B cell (primary cell): ENCODE data around the gene LNP1. TPM values are rescaled to one million over a fixed set of nuclear protein-coding genes. Genes with fewer than 3 reads are reported as not detected.

ENCODE experiments used
- ATAC-seq: fragments of 200-7000 bp; cut with Tn5 transposase; one replicate; pipeline ENCODE4 v1.10.0; 2021; ENCODE audit warnings: low read depth, mild to moderate bottlenecking, moderate number of reproducible peaks, moderate library complexity
- CTCF ChIA-PET: fragments of 350-600 bp; sonication (Branson Sonifier 250); formaldehyde crosslinking; loops from one replicate; lab custom pipeline; 2021; ENCODE audit warnings: antibody characterized with exemption, inconsistent platforms; lab: Charles Lee
- POLR2A ChIA-PET: fragments of 350-600 bp; sonication (Branson Sonifier 250); formaldehyde crosslinking; loops from one replicate; lab custom pipeline; 2021; ENCODE audit warnings: antibody characterized with exemption; lab: Charles Lee
- DNase-seq: peaks from one replicate; pipeline ENCODE4 v3.0.0; 2013
- H2AFZ ChIP-seq: 2 replicates; pipeline ENCODE4 v1.6.1; 2012; ENCODE audit warnings: mild to moderate bottlenecking, low read depth, low read length; ENCODE audit not compliant: insufficient read depth, poor library complexity, severe bottlenecking
- H3K27ac ChIP-seq, 2 donors: 1 replicate in 1 of 2; 2 replicates in 1 of 2; pipeline ENCODE4 v1.5.1; 2012 to 2013; ENCODE audit warnings: low read length in 2 of 2, mild to moderate bottlenecking in 2 of 2, moderate library complexity in 1 of 2
- H3K27me3 ChIP-seq, 4 experiments: fragments of 200-600 bp in 1 of 4; sonication (generic) in 1 of 4; replicated peaks in 1 of 4; 1 replicate in 2 of 4; 2 replicates in 2 of 4; pipeline versions ENCODE4 v1.6.1 to v1.7.0; 2013 to 2016; ENCODE audit warnings: low read length in 3 of 4, mild to moderate bottlenecking in 2 of 4, mixed read lengths in 1 of 4, moderate library complexity in 1 of 4; ENCODE audit not compliant: insufficient read depth in 4 of 4, control insufficient read depth in 3 of 4; ENCODE audit errors: control extremely low read depth in 1 of 4
- H3K36me3 ChIP-seq, 2 experiments: replicated peaks in 1 of 2; 1 replicate in 1 of 2; 2 replicates in 1 of 2; pipeline versions ENCODE4 v1.6.1 to v1.7.1; 2013; ENCODE audit warnings: low read length in 1 of 2; ENCODE audit not compliant: insufficient read depth in 2 of 2, control insufficient read depth in 1 of 2; ENCODE audit errors: control extremely low read depth in 1 of 2, extremely low read depth in 1 of 2
- H3K4me1 ChIP-seq, 2 donors: fragments of 200-600 bp in 1 of 2; sonication (generic) in 1 of 2; 1 replicate in 1 of 2; 2 replicates in 1 of 2; pipeline versions ENCODE4 v1.5.1 to v1.6.1; 2013 to 2017; ENCODE audit warnings: low read length in 2 of 2; ENCODE audit not compliant: control insufficient read depth in 2 of 2, insufficient read depth in 2 of 2
- H3K4me2 ChIP-seq: replicated peaks from 2 replicates; pipeline ENCODE3; 2012; ENCODE audit warnings: mild to moderate bottlenecking, low read depth, low read length; ENCODE audit not compliant: poor library complexity, severe bottlenecking
- H3K4me3 ChIP-seq, 5 experiments: fragments of 200-600 bp in 1 of 5; sonication (generic) in 1 of 5; 1 replicate in 3 of 5; 2 replicates in 2 of 5; pipeline versions ENCODE4 v1.5.1 to v1.7.0; 2011 to 2016; ENCODE audit warnings: low read length in 4 of 5, mild to moderate bottlenecking in 4 of 5, low read depth in 2 of 5, control low read depth in 1 of 5, moderate library complexity in 1 of 5; ENCODE audit not compliant: insufficient read depth in 1 of 5; ENCODE audit errors: control extremely low read depth in 1 of 5, extremely low read depth in 1 of 5
- H3K79me2 ChIP-seq: fragments of 200-600 bp; sonication (generic); one replicate; pipeline ENCODE4 v1.6.0; 2016; ENCODE audit warnings: low read length; ENCODE audit not compliant: control insufficient read depth, insufficient read depth
- H3K9ac ChIP-seq: fragments of 200-600 bp; sonication (generic); 2 replicates; pipeline ENCODE4 v1.6.1; 2017; ENCODE audit warnings: mild to moderate bottlenecking, low read length, moderate library complexity
- H3K9me3 ChIP-seq, 3 donors: one replicate each; pipeline versions ENCODE4 v1.6.1 to v1.7.1; 2013; ENCODE audit warnings: low read length in 2 of 3; ENCODE audit not compliant: control insufficient read depth in 2 of 3, insufficient read depth in 1 of 3; ENCODE audit errors: control extremely low read depth in 1 of 3
- H4K20me1 ChIP-seq: 2 replicates; pipeline ENCODE4 v1.6.0; 2012; ENCODE audit warnings: mild to moderate bottlenecking, low read length; ENCODE audit not compliant: insufficient read depth, control insufficient read depth, poor library complexity, severe bottlenecking
- H3K27ac Mint-ChIP-seq: one replicate; pipeline ENCODE4 v1.8.0; 2021; ENCODE audit warnings: mixed read lengths
- H3K27me3 Mint-ChIP-seq: one replicate; pipeline ENCODE4 v1.8.0; 2021; ENCODE audit warnings: mixed read lengths
- H3K4me1 Mint-ChIP-seq: one replicate; pipeline ENCODE4 v1.8.0; 2021; ENCODE audit warnings: mixed read lengths
- H3K4me3 Mint-ChIP-seq: one replicate; pipeline ENCODE4 v1.8.0; 2021; ENCODE audit warnings: mixed read lengths
- H3K9me3 Mint-ChIP-seq: one replicate; pipeline ENCODE4 v1.8.0; 2022; ENCODE audit warnings: mixed read lengths; ENCODE audit not compliant: insufficient read depth
- CTCF ChIP-seq: fragments of 200-600 bp; IDR thresholded peaks from one replicate; pipeline ENCODE4 v1.8.0; 2022; ENCODE audit warnings: antibody characterized with exemption, mild to moderate bottlenecking
- EZH2 ChIP-seq: IDR thresholded peaks from 2 replicates; pipeline ENCODE4 v1.6.1; 2012; ENCODE audit warnings: borderline replicate concordance, low read depth, mild to moderate bottlenecking, moderate library complexity, low read length; ENCODE audit not compliant: insufficient read depth, poor library complexity, severe bottlenecking
- WGBS: methylation state at CpG from one replicate; pipeline ENCODE4 v1.1.5; 2013; ENCODE audit warnings: missing lambda C conversion rate; ENCODE audit not compliant: insufficient coverage; 5-methylcytosine and 5-hydroxymethylcytosine counted together
- intact Hi-C: fragments of 100-400 bp; cut with micrococcal nuclease; formaldehyde crosslinking; loops from one replicate; pipeline ENCODE4 v1.10.0; 2022
- polyA plus RNA-seq: library from polyadenylated mRNA; depleted of rRNA; stranded (reverse); fragments of >200 nt; gene quantifications from 2 replicates; pipeline ENCODE4 v1.2.3, GENCODE V29; 2012
- total RNA-seq, 2 donors: library from RNA; stranded (reverse); fragments of 120-200 nt in 1 of 2; gene quantifications; 1 replicate in 1 of 2; 2 replicates in 1 of 2; pipeline versions ENCODE4 v1.2.3 to v1.2.4, GENCODE V29; 2013 to 2022

Gene LNP1
- total and polyA plus RNA-seq, 2 donors (not counting 1 experiment from before 2014, with no cell fraction given), result 0.39 to 1.9 TPM

- 100% methylated on average over 1 of the region's 2 CpGs for WGBS
- peaks cover 13% of the 10 kb centered on the region for H3K4me1 Mint-ChIP-seq
- Histone ChIP-seq H4K20me1 (no peaks in the 10 kb centered on the region), H3K4me1 (peaks cover 4 to 7% of the 10 kb centered on the region in 2 donors), H3K4me2 (no peak overlapping the region), H3K27me3 (no peaks in the 10 kb centered on the region), H3K79me2 (peaks cover 28% of the 10 kb centered on the region), H3K9ac (no peak overlapping the region), H3K36me3 (no peaks in the 10 kb centered on the region), H3K27ac (no peak overlapping the region), H3K4me3 (no peak overlapping the region), H3K9me3 (peaks cover 0 to 5% (median 0%) of the 10 kb centered on the region in 3 donors), H2AFZ (no peak overlapping the region)
- ChIA-PET CTCF (no interaction called here), POLR2A (no interaction called here)
- no peak overlapping the region for H3K27ac Mint-ChIP-seq
- peaks cover 5% of the 10 kb centered on the region for H3K9me3 Mint-ChIP-seq
- no peak overlapping the region for H3K4me3 Mint-ChIP-seq
- DNase-seq (no peak), ATAC-seq (no peak)
- H3K27me3 Mint-ChIP-seq, result no peaks in the 10 kb centered on the region
- intact Hi-C loops, result no loop called here
- no peak for TF ChIP-seq CTCF
- no peak for TF ChIP-seq EZH2
Observed at GRCh38 chr3:100407164-100407563, 5.8 kb downstream of the LNP1 start.

GRCh38 chr3:100407977-100408532 lies 6.7 kb downstream of the LNP1 start:
- ChIA-PET POLR2A (no interaction called here), CTCF (interaction anchor here (0.6 kb wide), 1 partner anchor 588 kb away, joined by 3 read pairs; no protein-coding TSS in a partner anchor)
- intact Hi-C loops, result no loop called here
- no peak for TF ChIP-seq CTCF
- TF ChIP-seq EZH2, result no peak
- 97% methylated on average over 3 of the region's 4 CpGs for WGBS
- Histone ChIP-seq H3K9ac (no peak overlapping the region), H2AFZ (no peak overlapping the region), H3K4me1 (no peaks in the 10 kb centered on the region), H3K4me3 (no peak overlapping the region), H3K4me2 (no peak overlapping the region), H3K27ac (no peak overlapping the region), H3K36me3 (no peaks in the 10 kb centered on the region), H3K79me2 (peaks cover 25% of the 10 kb centered on the region), H4K20me1 (no peaks in the 10 kb centered on the region), H3K9me3 (peaks cover 0 to 5% (median 0%) of the 10 kb centered on the region in 3 donors), H3K27me3 (no peaks in the 10 kb centered on the region)
- Mint-ChIP-seq H3K27me3 (no peaks in the 10 kb centered on the region), H3K27ac (no peak overlapping the region), H3K4me3 (no peak overlapping the region), H3K4me1 (peaks cover 6% of the 10 kb centered on the region), H3K9me3 (peaks cover 5% of the 10 kb centered on the region)
- no peak for ATAC-seq
- DNase-seq, result no peak
